ENCODE data around the gene PCDHGA10. TPM values are rescaled to one million over a fixed set of nuclear protein-coding genes. Genes with fewer than 3 reads are reported as not detected.

Gene PCDHGA10
- total RNA-seq, 2 experiments from 2014 or later, result 3.9 to 4.9 TPM

DNA sequence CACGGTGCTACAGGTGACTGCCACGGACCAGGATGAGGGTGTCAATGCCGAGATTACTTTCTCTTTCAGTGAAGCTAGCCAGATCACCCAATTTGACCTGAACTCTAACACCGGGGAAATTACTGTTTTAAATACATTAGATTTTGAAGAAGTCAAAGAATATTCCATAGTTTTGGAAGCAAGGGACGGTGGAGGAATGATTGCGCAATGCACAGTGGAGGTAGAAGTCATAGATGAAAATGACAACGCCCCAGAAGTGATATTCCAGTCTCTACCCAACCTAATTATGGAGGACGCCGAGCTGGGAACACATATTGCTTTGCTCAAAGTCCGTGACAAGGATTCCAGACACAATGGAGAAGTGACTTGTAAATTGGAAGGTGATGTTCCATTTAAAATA is 24.1 kb upstream of the PCDHGA10 start:
- H3K9me3 ChIP-seq (ENCODE audit: low read length), result no peaks in the 10 kb centered on the region
- H2AFZ ChIP-seq (ENCODE audit: low read length), result no peak overlapping the region
- peaks cover 7% of the 10 kb centered on the region for H3K4me1 ChIP-seq (ENCODE audit: insufficient read depth, low read length, poor library complexity, severe bottlenecking)
- ChIA-PET CTCF (ENCODE audit: unreplicated experiment) (interaction anchor here (0.6 kb wide), 1 partner anchor 138 kb away, joined by 3 read pairs; no protein-coding TSS in a partner anchor), POLR2A (interaction anchor here (0.5 to 0.7 kb wide), 2 partner anchors 63 to 969 kb away, joined by 3 to 4 read pairs; no protein-coding TSS in a partner anchor)
- H3K9me2 ChIP-seq (ENCODE audit: insufficient read depth, low read length), result no peaks in the 10 kb centered on the region
- BruUV-seq (replicated peaks), result no TSS peak
- peaks cover 8% of the 10 kb centered on the region; the same call in 1 of the 2 replicates for H3K79me2 ChIP-seq (ENCODE audit: insufficient read depth, low read depth, low read length)
- peak overlapping the region; percentile 31; the same call in 1 of the 2 replicates for H3K4me2 ChIP-seq (ENCODE audit: low read length)
- H3K36me3 ChIP-seq (ENCODE audit: insufficient read depth, low read length), result no peaks in the 10 kb centered on the region
- H4K20me1 ChIP-seq (ENCODE audit: insufficient read depth, low read length), result no peaks in the 10 kb centered on the region
- no peak for DNase-seq (ENCODE audit: low spot score)
- TF ChIP-seq, protein P1, sequence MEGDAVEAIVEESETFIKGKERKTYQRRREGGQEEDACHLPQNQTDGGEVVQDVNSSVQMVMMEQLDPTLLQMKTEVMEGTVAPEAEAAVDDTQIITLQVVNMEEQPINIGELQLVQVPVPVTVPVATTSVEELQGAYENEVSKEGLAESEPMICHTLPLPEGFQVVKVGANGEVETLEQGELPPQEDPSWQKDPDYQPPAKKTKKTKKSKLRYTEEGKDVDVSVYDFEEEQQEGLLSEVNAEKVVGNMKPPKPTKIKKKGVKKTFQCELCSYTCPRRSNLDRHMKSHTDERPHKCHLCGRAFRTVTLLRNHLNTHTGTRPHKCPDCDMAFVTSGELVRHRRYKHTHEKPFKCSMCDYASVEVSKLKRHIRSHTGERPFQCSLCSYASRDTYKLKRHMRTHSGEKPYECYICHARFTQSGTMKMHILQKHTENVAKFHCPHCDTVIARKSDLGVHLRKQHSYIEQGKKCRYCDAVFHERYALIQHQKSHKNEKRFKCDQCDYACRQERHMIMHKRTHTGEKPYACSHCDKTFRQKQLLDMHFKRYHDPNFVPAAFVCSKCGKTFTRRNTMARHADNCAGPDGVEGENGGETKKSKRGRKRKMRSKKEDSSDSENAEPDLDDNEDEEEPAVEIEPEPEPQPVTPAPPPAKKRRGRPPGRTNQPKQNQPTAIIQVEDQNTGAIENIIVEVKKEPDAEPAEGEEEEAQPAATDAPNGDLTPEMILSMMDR (conservative IDR thresholded peaks at IDR 0.05; ENCODE audit: low read length), result no peak
- no peak for TF ChIP-seq EZH2phosphoT487 (IDR thresholded peaks at IDR 0.05; ENCODE audit: borderline replicate concordance, low read depth, low read length)
- no peak overlapping the region for H3K4me3 ChIP-seq (ENCODE audit: low read depth, low read length, poor library complexity, severe bottlenecking)
- intact Hi-C loops (cut with micrococcal nuclease; ENCODE audit: unreplicated experiment), result no loop called here
- no peak overlapping the region for H3K27ac ChIP-seq (ENCODE audit: low read depth, low read length, poor library complexity, severe bottlenecking)

DNA sequence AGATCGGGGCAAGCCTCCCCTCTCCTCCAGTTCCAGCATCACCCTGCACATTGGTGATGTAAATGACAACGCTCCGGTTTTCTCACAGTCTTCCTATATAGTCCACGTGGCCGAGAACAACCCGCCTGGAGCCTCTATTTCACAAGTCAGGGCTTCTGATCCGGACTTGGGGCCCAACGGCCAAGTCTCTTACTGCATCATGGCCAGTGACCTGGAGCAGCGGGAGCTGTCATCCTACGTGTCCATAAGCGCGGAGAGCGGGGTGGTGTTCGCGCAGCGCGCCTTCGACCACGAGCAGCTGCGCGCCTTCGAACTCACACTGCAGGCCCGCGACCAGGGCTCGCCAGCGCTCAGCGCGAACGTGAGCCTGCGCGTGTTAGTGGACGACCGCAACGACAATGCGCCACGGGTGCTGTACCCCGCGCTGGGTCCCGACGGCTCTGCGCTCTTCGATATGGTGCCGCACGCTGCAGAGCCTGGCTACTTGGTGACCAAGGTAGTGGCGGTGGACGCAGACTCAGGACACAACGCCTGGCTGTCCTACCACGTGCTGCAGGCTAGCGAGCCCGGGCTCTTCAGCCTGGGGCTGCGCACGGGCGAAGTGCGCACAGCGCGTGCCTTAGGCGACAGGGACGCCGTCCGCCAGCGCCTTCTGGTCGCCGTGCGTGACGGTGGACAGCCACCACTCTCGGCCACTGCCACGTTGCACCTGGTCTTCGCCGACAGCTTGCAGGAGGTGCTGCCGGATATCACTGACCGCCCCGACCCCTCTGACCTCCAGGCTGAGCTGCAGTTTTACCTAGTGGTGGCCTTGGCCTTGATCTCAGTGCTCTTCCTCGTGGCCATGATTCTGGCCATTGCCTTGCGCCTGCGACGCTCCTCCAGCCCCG is 23.4 kb upstream of the PCDHGA10 start:
- no TSS peak for BruUV-seq (replicated peaks)
- Histone ChIP-seq H3K9me3 (ENCODE audit: low read length) (no peaks in the 10 kb centered on the region), H3K9me2 (ENCODE audit: insufficient read depth, low read length) (no peaks in the 10 kb centered on the region), H3K4me1 (ENCODE audit: insufficient read depth, low read length, poor library complexity, severe bottlenecking) (peaks cover 7% of the 10 kb centered on the region), H3K27ac (ENCODE audit: low read depth, low read length, poor library complexity, severe bottlenecking) (no peak overlapping the region), H3K4me3 (ENCODE audit: low read depth, low read length, poor library complexity, severe bottlenecking) (no peak overlapping the region), H3K36me3 (ENCODE audit: insufficient read depth, low read length) (no peaks in the 10 kb centered on the region), H2AFZ (ENCODE audit: low read length) (no peak overlapping the region), H3K79me2 (ENCODE audit: insufficient read depth, low read depth, low read length) (peaks cover 8% of the 10 kb centered on the region; the same call in 1 of the 2 replicates), H4K20me1 (ENCODE audit: insufficient read depth, low read length) (no peaks in the 10 kb centered on the region), H3K4me2 (ENCODE audit: low read length) (no peak overlapping the region)
- POLR2A ChIA-PET, result no interaction called here
- intact Hi-C loops (cut with micrococcal nuclease; ENCODE audit: unreplicated experiment), result no loop called here
- no peak for DNase-seq (ENCODE audit: low spot score)
- TF ChIP-seq, protein P1 (conservative IDR thresholded peaks at IDR 0.05; ENCODE audit: low read length), result no peak
- no peak for TF ChIP-seq EZH2phosphoT487 (IDR thresholded peaks at IDR 0.05; ENCODE audit: borderline replicate concordance, low read depth, low read length)
- CTCF ChIA-PET (ENCODE audit: unreplicated experiment), result interaction anchor here (0.6 to 1.3 kb wide), 3 partner anchors 70 to 169 kb away, joined by 3 to 5 read pairs (median 3); partner anchors contain the start of gene TAF7

Measured in OCI-LY7 (cell line).